NAMALWA (cell line): ENCODE data around the gene TTYH1.
A peak's percentile ranks its signal among the peaks of the same experiment; 100 is the strongest.
"Not testable (repeated sequence)": the region's sequence is repeated elsewhere in the genome, so short reads cannot be mapped to it uniquely, and the experiment has no call there.

Experiments used
- DNase-seq: peaks from one replicate; pipeline ENCODE4 v3.0.0-alpha.2; 2015; ENCODE audit warnings: low spot score

TTYH1 gene

GRCh38 chr19:54461210-54461609 is 45.9 kb downstream of the TTYH1 start:
- no peak for DNase-seq

DNA sequence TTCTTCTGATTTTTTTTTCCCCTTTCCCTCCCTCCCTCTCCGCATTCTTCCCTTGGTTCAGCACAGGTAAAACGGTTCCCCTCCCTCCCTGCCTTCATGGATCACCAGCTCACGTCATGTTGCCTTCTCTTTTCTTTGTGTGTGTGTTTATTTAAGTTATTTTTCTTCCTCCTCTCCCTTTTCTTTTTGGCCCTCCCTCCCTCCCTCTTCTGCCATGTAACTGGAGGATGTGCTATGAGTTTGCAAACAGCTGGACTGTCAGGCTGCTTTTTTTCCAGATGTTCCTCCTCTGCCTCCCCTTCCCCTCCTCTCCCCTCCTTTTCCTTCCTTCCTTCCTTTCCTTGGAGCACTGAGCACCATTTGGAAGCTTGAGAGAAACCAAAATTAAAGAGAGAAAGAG is 46.3 kb downstream of the TTYH1 start:
- no peak for DNase-seq

GRCh38 chr19:54462047-54462654 is 46.9 kb downstream of the TTYH1 start:
- DNase-seq = no peak

DNA sequence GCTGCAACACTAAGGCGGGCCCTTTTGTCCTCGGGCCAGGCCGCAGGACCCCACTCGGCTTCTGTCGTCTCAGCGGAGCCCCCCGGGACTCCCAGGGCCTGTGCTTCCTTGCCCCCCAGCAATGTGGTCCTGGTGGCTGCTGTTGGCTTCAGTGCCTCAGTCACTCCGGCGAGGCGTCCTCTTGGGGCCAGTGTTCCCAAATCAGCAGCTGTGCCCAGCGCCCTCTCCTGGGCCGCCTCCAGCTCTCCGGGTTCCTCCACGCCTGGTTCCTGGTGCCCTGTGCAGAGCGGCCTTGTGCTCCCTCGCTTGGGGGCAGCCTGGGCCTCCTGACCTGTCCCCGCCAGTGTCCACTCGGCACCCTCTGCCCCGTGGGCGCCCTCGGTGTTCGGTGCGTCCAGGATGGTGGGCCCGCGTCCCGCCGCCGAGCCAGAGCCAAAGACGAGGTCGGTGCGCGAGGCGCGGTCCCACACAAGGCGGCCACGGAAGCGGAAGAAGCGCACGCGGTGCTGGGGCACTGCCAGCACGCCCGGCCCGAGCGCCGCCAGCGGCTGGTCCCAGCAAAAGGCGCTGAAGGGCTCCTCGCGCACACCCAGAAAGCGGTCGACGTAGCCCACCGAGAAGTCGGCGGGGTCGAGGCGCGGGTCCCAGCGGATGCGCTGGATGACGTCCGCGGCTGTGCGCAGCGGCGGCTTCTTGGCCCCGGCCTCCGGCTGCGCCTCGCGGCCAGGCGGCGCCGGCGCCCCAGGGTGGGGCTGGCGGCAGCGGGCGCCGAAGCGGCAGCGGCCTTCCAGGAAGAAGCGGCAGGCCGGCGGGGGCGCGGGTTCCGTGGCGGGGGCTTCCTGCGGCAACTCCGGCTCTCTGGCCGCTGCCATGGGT is 47.6 kb downstream of the TTYH1 start:
- no peak for DNase-seq

- DNase-seq = no peak
Measured at GRCh38 chr19:54463531-54464043, 48.3 kb downstream of the TTYH1 start, which contains the start of gene LENG9. TSS of gene LENG9 (minus strand) at chr19:54463778. CDS start at chr19:54463526, 252 bp downstream.

DNA sequence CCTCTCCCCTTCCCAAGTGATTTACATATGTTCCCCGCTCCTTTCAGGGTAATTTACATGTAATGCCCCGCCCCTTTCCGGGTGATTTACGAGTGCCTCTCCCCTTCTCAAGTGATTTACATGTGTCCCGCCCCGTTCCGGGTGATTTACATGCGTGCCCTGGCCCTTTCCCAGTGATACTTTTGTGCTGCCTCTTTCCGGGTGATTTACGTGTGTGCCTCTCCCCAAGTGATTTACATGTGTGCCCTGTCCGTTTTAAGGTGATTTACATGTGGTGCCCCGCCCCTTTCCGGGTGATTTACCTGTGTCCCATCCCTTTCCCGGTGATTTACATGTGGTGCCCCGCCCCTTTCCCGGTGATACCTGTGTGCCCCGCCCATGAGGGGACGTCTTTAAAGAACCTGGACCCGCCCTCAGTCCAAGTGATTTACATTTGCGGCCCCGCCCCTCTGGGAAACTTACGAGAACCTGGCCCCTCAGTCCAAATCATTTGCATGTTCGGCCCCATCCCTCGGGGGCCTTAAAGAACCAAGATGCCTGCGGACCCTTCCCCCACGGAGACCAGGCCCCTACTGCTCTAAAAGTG is 48.9 kb downstream of the TTYH1 start:
- DNase-seq = peak; percentile 99

DNA sequence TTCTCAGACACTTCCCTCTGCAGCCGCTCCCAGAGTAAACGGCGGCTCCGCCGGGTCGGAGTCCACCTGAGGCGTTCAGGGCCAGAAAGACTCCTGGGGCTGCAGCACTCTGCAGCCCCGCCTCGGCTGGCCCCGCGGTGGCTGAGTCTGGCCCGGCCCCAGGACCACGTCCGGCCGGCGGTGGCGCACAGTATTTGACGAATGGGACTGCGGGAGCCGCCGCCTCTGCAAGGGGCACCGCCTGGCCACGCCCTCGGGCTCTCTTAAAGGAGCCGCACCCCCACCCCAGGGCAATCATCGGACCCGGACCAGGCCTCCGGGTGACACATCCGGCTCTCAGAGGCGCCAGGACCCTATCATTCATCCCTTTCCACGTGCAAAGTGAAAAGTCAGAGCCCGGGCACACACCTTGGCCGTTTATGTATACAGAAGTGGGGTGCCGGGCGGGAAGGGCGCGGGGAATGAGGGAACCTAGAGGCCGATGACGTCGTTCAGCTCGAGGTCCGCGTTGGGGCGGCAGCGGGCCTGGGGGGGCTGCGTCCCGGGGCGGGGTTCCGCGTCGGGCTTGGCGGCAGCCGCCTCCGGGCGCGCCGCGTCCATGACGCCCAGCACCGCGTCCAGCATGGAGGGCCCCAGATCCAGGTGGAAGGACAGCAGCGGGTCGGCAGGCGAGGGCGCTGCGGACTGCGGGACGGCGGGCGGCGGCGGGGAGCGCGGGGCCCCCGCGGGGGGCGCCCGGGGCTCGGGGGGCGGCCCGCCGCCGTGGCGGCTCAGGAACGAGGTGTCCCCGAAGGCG is 49.6 kb downstream of the TTYH1 start:
- DNase-seq = peak; percentile 86

DNA sequence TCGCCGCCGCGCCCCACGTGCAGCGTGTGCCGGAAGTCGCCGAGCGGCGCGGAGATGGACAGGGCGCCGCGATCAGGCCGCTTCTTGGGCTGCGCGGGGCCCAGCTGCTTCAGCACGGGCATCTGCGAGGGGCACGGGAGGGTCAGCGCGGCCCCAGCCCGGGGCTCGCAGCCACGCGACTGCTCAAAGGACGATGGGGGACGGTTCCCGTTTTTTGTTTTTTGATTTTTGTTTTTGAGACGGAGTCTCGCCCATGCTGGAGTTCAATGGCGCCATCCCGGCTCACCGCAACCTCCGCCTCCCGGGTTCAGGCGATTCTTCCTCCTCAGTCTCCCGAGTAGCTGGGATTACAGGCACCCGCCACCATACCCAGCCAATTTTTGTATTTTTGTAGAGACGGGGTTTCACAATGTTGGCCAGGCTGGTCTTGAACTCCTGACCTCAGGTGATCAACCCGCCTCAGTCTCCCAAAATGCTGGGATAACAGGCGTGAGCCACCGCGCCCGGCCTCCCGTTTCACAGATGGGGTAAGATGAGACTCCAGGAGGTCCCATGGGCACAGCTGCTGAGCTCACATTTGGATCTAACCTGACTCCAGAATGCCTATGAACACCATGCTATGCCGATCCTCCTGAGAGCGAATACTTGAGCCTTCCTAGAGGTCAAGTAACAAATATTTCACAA is 50.3 kb downstream of the TTYH1 start:
- DNase-seq = no peak

DNA sequence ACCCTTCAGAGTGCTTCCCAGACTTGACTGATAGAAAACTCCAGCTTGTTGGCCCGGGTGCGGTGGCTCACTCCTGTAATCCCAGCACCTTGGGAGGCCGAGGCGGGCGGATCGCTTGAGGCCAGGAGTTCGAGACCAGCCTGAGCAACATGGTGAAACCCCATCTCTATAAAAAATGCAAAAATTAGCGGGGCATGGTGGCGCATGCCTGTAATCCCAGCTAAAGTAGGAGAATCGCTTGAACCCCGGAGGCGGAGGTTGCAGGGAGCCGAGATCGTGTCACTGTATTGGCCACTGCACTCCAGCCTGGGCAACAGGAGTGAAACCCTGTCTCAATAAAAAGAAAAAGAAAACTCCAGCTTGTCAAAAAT is 50.8 kb downstream of the TTYH1 start:
- DNase-seq = not testable (repeated sequence)

- DNase-seq = no peak
Measured at GRCh38 chr19:54469496-54469934, 54.3 kb downstream of the TTYH1 start.

DNA sequence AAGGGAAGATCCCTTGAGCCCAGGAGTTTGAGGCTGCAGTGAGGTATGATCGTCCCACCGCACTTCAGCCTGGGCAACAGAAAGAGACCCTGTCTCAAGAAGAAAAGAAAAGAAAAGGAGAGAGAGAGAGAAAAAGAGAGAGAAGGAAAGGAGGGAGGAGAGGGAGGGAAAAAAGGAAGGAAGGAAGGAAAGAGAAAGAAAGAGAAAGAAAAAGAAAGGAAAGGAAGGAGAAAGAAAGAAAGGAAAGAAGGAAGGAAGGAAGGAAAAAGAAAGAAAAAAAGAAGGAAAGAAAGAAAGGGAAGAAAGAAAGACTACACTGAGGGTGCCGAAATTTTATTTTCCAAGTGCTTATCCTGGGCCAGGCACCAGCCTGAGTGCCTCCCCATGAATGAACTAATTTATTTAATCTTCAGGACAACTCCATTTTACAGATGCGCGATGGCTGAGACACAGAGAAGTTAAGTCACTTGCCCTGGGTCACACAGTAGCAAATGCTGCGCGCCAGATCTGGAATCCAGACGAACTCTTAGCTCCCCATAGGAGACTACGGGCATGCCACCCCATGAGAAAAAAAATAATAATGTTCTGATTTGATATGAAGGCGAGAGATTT is 55.1 kb downstream of the TTYH1 start:
- DNase-seq = no peak

DNA sequence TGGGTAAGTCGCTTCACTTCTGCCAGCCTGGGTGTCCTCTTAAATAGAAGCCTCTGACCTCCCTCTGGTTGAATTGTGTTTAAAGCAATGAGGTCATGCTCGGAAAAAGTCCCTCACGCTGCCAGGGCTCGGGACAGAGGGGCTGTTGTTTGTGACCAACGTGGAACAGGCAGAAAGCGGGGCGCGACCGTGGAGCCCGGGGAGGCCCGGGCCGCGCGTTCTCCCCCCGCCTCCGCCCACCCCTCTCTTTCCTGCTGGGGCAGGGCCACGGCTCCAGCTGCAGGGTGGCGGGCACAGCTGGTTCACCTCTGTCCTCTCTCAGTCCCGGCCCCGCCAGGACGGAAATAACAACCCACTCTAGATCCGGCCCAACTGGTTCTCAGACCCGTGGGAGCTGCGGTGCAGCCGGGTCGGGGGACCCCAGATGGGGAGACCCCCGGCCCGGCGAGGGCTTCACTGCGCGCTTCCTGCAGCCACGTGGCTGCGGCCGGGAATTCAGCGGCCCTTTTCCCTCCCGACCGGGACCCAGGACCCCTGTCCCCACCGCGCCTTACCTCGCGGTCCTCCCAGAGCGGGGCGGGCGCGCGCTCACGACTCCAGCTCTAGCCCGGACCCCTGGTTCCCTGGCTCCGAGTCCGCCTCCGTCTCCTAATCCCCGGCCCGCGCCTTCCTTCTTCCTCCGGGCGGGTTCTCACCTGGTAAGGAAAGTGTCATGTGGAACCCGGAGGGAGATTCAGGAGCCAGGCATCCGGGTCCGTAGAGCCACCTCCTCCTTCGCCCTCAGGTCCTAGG is 55.9 kb downstream of the TTYH1 start:
- no peak for DNase-seq

DNA sequence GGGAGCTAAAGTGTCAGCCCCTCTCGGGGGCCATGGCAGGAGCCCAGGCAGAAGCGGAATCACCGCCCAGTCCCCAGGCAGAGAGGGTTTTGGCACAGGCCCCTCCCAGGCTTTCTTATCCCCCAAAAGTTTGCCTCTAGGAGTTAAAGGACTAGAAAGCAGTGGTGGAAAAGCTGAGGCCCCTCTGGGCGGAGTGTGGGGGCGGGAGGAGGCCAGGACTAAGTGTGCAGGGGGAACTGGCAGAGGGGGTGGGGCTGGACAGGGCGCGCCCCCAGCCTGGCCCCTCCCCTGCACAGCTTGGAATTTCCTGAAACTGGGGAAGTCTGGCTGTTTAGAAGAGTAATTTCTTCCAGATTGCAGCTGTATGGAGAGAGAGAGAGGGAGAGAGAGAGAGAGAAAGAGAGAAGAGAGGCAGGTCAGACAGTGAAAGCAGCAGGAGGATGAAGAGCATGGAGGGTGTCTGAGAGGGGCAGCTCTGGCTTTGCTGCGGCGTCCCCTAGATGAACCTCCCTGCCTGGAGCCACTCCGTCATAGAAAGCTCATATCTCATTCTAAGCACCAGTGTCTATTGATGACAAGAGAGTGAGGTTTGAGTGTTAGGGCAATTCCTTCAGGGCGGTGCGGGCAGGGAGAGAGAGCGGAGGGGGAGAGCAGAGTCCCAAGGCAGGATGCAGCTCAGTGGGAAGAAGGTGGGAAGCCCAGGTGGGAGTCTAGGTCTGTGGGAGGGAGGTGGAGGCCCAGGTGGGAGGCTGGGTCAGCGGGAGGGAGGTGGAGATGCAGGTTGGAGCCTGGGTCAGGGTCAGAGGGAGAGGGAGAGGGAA is 58.0 kb downstream of the TTYH1 start, which contains the start of gene CDC42EP5:
Gene CDC42EP5, minus strand, starts transcription at position 226 of the 821 bp plus-strand sequence. CDS start 7,749 bp downstream, outside the sequence.
- no peak for DNase-seq

- no peak for DNase-seq
Measured at GRCh38 chr19:54473892-54474372, 58.7 kb downstream of the TTYH1 start.

DNA sequence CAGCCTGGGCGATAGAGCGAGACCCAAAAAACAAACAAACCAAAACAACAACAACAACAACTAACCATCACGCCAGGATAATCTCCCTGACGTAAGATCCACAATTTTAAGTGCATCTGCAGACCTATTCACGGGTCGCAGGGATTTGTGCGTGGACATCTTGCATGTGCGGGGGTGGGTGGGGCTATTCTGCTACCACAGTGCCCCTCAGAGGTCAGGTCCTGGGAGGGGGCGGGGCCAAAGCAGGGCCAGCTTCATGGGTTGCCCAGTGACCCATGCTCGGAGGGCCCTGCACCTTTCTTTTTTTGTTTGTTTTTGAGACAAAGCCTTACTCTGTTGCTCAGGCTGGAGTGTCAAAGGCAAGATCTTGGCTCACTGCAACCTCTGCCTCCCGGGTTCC is 60.4 kb downstream of the TTYH1 start:
- no peak for DNase-seq

- DNase-seq = no peak
Measured at GRCh38 chr19:54477650-54478049, 62.4 kb downstream of the TTYH1 start.

- peak; percentile 79 for DNase-seq
Measured at GRCh38 chr19:54478677-54479266, 63.5 kb downstream of the TTYH1 start.

DNA sequence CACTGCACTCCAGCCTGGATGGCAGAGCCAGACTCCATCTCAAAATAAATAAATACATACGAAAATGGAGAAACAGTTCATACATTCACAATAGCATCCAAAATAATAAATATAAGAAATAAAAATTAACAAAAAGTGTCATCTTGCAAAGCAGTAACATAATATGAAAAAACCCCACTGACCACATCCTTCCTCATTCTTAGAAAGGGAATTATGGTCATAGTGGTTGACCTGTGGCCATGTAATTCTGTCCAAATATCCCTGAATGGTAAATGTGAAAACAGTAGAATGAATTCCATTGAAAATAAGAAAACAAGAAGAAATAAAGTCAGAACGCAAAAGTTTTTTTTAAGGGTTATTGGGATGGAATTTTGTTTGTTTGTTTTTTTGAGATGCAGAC is 64.8 kb downstream of the TTYH1 start:
- no peak for DNase-seq
